Measurements from ENCODE around the gene PAGR1. TPM values are rescaled to one million over a fixed set of nuclear protein-coding genes. Genes with fewer than 3 reads are reported as not detected.

Gene PAGR1
- total and polyA plus RNA-seq, 2 of the 13 experiments (the other 11 are each of a cell fraction or from before 2014, with no cell fraction given): 9.8 to 66.4 TPM

DNA sequence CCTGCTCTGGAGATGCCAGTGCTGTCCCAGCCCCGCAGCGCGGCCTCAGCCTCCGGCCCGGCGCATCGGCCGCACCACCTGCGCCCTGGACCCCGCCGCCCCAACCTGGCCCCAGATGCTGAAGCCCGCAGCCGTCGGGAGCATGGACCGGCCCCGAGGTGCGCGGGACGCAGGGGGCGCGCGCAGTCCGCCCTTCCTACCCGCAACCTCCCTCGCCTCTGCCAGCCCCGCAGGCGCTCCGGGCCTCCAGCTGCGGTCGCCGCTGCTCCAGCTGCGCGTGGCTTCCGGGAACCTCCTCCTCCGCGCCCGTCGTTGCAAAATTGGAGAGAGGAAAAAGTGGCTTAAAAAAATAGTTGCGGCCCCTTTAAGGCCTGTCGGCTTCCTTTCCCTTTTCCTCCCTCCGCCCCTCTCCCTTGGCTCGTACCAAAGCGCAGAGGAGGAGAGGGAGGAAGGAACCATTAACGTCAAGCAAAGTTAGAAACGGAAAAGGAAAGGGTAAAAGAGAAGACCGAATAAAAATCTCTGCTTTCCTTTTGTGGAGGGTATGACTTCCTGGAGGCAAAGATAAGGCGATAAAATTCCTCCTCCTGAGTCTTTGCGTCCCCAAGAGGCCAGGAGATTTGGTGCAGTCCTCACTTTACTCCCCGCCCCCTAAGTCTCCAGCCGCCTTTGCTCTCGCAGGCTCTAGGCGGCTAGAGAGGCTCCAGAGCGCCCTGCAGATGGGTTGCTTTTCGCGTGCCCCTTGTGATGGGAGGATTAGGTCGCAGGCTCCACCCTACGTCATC, 47.1 kb downstream of the PAGR1 start, which contains the start of gene CDIPT (continued):
- TF ChIP-seq, protein P1, sequence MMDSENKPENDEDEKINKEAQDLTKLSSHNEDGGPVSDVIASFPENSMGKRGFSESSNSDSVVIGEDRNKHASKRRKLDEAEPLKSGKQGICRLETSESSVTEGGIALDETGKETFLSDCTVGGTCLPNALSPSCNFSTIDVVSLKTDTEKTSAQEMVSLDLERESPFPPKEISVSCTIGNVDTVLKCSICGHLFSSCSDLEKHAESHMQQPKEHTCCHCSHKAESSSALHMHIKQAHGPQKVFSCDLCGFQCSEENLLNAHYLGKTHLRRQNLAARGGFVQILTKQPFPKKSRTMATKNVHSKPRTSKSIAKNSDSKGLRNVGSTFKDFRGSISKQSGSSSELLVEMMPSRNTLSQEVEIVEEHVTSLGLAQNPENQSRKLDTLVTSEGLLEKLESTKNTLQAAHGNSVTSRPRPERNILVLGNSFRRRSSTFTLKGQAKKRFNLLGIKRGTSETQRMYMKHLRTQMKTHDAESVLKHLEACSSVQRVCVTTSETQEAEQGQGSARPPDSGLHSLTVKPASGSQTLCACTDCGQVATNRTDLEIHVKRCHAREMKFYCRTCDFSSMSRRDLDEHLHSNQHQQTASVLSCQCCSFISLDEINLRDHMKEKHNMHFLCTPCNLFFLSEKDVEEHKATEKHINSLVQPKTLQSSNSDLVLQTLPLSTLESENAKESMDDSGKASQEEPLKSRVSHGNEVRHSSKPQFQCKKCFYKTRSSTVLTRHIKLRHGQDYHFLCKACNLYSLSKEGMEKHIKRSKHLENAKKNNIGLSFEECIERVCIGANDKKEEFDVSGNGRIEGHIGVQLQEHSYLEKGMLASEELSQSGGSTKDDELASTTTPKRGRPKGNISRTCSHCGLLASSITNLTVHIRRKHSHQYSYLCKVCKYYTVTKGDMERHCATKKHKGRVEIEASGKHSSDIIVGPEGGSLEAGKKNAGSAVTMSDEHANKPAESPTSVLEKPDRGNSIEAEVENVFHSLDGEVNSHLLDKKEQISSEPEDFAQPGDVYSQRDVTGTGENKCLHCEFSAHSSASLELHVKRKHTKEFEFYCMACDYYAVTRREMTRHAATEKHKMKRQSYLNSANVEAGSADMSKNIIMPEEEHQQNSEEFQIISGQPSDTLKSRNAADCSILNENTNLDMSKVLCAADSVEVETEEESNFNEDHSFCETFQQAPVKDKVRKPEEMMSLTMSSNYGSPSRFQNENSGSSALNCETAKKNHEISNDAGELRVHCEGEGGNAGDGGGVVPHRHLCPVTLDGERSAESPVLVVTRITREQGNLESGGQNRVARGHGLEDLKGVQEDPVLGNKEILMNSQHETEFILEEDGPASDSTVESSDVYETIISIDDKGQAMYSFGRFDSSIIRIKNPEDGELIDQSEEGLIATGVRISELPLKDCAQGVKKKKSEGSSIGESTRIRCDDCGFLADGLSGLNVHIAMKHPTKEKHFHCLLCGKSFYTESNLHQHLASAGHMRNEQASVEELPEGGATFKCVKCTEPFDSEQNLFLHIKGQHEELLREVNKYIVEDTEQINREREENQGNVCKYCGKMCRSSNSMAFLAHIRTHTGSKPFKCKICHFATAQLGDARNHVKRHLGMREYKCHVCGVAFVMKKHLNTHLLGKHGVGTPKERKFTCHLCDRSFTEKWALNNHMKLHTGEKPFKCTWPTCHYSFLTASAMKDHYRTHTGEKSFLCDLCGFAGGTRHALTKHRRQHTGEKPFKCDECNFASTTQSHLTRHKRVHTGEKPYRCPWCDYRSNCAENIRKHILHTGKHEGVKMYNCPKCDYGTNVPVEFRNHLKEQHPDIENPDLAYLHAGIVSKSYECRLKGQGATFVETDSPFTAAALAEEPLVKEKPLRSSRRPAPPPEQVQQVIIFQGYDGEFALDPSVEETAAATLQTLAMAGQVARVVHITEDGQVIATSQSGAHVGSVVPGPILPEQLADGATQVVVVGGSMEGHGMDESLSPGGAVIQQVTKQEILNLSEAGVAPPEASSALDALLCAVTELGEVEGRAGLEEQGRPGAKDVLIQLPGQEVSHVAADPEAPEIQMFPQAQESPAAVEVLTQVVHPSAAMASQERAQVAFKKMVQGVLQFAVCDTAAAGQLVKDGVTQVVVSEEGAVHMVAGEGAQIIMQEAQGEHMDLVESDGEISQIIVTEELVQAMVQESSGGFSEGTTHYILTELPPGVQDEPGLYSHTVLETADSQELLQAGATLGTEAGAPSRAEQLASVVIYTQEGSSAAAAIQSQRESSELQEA (CRISPR knock-in tag; IDR thresholded peaks at IDR 0.05; ENCODE audit: not compliant biosample characterization): no peak
- TF ChIP-seq, protein P2, sequence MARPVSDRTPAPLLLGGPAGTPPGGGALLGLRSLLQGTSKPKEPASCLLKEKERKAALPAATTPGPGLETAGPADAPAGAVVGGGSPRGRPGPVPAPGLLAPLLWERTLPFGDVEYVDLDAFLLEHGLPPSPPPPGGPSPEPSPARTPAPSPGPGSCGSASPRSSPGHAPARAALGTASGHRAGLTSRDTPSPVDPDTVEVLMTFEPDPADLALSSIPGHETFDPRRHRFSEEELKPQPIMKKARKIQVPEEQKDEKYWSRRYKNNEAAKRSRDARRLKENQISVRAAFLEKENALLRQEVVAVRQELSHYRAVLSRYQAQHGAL (CRISPR knock-in tag; IDR thresholded peaks at IDR 0.05; ENCODE audit: not compliant biosample characterization): no peak
- peak; percentile 84 for TF ChIP-seq ZNF317 (CRISPR knock-in tag; IDR thresholded peaks at IDR 0.05)
- TF ChIP-seq, protein P3, sequence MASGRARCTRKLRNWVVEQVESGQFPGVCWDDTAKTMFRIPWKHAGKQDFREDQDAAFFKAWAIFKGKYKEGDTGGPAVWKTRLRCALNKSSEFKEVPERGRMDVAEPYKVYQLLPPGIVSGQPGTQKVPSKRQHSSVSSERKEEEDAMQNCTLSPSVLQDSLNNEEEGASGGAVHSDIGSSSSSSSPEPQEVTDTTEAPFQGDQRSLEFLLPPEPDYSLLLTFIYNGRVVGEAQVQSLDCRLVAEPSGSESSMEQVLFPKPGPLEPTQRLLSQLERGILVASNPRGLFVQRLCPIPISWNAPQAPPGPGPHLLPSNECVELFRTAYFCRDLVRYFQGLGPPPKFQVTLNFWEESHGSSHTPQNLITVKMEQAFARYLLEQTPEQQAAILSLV (CRISPR knock-in tag; IDR thresholded peaks at IDR 0.05; ENCODE audit: borderline replicate concordance): peak; percentile 80; the same call in 1 of the 2 replicates
- TF ChIP-seq ZFP41 (CRISPR knock-in tag; IDR thresholded peaks at IDR 0.05; ENCODE audit: borderline replicate concordance): no peak
- no peak for TF ChIP-seq ADNP (CRISPR knock-in tag; IDR thresholded peaks at IDR 0.05)
- TF ChIP-seq HMG20B (CRISPR knock-in tag; conservative IDR thresholded peaks at IDR 0.05): peak; percentile 71; the same call in 1 of the 2 replicates
- no peak for TF ChIP-seq ZNF7 (CRISPR knock-in tag; IDR thresholded peaks at IDR 0.05)
- no peak for TF ChIP-seq MLLT10 (CRISPR knock-in tag; IDR thresholded peaks at IDR 0.05)
- TF ChIP-seq, protein P4, sequence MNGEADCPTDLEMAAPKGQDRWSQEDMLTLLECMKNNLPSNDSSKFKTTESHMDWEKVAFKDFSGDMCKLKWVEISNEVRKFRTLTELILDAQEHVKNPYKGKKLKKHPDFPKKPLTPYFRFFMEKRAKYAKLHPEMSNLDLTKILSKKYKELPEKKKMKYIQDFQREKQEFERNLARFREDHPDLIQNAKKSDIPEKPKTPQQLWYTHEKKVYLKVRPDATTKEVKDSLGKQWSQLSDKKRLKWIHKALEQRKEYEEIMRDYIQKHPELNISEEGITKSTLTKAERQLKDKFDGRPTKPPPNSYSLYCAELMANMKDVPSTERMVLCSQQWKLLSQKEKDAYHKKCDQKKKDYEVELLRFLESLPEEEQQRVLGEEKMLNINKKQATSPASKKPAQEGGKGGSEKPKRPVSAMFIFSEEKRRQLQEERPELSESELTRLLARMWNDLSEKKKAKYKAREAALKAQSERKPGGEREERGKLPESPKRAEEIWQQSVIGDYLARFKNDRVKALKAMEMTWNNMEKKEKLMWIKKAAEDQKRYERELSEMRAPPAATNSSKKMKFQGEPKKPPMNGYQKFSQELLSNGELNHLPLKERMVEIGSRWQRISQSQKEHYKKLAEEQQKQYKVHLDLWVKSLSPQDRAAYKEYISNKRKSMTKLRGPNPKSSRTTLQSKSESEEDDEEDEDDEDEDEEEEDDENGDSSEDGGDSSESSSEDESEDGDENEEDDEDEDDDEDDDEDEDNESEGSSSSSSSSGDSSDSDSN (CRISPR knock-in tag; IDR thresholded peaks at IDR 0.05): peak; percentile 80
- TF ChIP-seq, protein P5, sequence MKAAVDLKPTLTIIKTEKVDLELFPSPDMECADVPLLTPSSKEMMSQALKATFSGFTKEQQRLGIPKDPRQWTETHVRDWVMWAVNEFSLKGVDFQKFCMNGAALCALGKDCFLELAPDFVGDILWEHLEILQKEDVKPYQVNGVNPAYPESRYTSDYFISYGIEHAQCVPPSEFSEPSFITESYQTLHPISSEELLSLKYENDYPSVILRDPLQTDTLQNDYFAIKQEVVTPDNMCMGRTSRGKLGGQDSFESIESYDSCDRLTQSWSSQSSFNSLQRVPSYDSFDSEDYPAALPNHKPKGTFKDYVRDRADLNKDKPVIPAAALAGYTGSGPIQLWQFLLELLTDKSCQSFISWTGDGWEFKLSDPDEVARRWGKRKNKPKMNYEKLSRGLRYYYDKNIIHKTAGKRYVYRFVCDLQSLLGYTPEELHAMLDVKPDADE (CRISPR knock-in tag; IDR thresholded peaks at IDR 0.05): no peak
- TF ChIP-seq, protein P6, sequence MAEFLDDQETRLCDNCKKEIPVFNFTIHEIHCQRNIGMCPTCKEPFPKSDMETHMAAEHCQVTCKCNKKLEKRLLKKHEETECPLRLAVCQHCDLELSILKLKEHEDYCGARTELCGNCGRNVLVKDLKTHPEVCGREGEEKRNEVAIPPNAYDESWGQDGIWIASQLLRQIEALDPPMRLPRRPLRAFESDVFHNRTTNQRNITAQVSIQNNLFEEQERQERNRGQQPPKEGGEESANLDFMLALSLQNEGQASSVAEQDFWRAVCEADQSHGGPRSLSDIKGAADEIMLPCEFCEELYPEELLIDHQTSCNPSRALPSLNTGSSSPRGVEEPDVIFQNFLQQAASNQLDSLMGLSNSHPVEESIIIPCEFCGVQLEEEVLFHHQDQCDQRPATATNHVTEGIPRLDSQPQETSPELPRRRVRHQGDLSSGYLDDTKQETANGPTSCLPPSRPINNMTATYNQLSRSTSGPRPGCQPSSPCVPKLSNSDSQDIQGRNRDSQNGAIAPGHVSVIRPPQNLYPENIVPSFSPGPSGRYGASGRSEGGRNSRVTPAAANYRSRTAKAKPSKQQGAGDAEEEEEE (CRISPR knock-in tag; IDR thresholded peaks at IDR 0.05; ENCODE audit: borderline replicate concordance): no peak

All from HepG2 (cell line).